HG03045 (cell line): Measurements from ENCODE around the gene KIF2C.

Experiments
- ATAC-seq: cut with Tn5 transposase; IDR thresholded peaks from one replicate; pipeline ENCODE4 v1.9.1; 2021; ENCODE audit warnings: mild to moderate bottlenecking, moderate library complexity; ENCODE audit not compliant: unreplicated experiment

KIF2C gene

DNA sequence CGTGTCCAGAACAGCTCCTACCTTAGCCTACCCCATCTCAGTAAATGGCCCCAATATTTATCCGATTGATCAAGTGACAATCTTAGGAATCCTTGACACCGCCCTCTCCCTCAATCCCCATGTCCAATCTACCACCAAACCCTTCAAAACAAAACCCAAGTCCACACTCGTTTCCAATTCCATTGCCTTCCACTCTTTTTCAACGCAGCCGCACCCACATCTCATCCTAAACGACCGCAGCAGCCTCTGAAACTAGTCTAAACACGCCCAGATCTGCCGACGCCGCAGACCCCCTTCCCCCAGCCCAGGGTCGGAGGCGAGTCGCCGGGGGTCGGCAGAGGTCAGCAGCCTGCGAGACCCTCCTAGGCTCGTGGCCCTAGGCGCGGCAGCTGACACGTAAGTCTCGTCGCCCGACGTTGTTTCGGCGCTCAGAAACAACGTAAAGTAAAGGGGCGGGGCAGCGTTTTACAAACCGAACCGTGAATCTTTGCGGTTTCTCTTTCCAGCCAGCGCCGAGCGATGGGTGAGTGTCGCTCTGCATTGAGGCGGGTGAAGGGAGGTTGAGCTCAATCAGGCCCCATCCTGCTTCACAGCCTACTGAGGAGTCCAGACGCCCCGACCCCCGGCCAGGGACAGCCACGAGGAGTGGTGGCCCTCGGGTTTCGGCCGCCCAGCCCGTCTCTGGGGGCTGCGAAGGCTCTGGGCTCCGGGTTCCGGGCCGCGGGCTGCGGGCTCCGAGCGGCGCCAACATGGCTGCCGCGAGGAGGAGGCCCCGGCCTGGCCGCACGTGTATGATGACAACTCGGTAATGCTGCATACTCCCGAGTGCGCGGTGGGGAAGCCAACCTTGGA lies 35.7 kb downstream of the KIF2C start, which contains the start of gene RPS8:
TSS of gene RPS8 (plus strand) at position 463 of the 852 bp plus-strand sequence. CDS start at position 520, 57 bp downstream.
- peak; percentile 80 for ATAC-seq

DNA sequence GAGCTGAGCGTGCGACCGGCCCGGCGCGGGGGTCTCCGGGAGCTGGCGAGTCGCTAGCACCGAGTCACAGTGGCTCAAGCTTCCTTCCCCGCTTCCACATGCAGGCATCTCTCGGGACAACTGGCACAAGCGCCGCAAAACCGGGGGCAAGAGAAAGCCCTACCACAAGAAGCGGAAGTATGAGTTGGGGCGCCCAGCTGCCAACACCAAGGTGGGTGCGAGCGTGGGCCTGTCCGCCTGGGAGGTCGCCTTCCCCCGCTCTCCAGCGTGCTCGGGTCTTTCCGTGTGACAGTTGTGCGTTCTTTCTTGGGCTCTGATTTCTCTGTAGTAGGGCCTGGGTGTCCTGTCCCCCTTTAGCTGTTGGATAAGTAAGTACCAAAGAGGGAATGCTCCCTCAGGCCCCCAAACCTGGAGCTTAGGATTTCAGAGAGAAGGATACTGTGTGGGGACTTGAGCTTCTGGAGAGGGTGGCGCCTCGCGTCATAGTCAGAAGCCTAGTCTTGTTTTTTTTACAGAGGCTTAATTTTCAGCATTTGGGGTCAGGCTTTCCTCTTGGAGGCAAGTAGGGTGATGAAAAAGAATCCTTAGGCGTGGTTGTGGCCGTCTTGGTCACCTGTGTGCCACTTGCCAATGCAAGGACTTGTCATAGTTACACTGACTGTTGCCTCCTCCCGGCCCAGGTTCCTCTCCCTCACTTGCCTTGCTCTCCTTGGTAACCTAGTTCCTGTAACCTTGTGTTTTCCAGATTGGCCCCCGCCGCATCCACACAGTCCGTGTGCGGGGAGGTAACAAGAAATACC lies 36.5 kb downstream of the KIF2C start:
- ATAC-seq = peak; percentile 6

DNA sequence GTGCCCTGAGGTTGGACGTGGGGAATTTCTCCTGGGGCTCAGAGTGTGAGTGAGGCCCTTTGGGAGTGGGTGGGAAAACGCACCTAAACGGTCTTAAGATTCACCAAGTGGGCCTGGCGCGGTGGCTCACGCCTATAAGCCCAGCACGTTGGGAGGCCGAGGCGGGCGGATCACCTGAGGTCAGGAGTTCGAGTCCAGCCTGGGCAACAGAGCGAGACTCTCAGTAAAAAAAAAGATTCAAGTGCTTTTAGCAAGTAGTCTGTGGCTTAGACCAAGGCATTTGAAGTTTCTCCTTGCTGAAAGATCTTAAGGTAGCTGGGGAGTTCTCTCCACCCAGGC lies 37.1 kb downstream of the KIF2C start:
- no peak for ATAC-seq

DNA sequence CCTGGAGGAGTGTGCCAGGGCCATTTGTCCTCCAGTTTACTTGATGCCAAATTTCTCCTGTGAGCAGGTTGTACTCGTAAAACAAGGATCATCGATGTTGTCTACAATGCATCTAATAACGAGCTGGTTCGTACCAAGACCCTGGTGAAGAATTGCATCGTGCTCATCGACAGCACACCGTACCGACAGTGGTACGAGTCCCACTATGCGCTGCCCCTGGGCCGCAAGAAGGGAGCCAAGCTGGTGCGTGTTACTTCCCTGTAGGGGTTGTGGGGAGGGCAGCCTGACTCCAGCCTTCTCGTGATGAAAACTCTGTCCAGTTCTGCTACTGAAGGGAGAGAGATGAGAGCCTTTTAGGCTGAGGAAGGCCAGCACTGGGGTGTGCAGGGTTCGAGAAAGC lies 37.9 kb downstream of the KIF2C start:
- no peak for ATAC-seq

GRCh38 chr1:44777969-44778635 lies 38.5 kb downstream of the KIF2C start:
- ATAC-seq = no peak

DNA sequence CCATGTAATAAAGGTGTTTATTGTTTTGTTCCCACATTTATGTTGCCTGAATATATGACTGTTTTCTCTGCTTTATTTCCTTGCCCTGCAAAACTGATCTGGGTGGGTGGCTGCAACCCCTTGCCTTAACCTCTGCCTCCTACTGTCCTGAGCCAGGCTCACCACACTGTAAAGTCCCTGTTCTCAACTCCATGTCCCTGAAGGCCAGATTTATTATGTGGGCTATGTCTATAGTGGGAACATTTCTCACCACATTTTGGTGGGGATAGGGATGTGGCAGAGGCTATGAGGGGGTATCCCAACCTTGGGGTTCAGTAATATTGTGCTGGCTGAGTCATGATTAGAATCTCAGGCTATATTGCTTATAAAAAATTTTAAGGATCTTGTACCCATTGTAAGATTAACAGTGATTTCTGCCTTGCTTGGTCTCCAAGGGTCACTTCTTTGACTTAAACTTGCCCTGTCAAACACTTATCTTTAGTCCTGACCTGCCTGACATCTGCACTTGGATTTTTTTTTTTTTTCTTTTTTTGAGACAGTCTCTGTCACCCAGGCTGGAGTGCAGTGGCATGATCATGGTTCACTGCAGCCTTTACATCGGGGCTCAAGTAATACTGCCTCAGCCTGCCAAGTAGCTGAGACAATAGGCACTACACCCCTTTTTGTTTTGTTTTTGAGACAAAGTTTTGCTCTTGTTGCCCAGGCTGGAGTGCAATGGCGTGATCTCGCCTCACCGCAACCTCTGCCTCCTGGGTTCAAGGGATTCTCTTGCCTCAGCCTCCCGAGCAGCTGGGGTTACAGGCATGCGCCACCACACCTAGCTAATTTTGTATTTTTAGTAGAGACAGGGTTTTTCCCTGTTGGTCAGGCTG lies 39.3 kb downstream of the KIF2C start:
- no peak for ATAC-seq

GRCh38 chr1:44780583-44781121 lies 41.0 kb downstream of the KIF2C start:
- no peak for ATAC-seq

GRCh38 chr1:44783697-44784093 lies 44.1 kb downstream of the KIF2C start:
- ATAC-seq = no peak

DNA sequence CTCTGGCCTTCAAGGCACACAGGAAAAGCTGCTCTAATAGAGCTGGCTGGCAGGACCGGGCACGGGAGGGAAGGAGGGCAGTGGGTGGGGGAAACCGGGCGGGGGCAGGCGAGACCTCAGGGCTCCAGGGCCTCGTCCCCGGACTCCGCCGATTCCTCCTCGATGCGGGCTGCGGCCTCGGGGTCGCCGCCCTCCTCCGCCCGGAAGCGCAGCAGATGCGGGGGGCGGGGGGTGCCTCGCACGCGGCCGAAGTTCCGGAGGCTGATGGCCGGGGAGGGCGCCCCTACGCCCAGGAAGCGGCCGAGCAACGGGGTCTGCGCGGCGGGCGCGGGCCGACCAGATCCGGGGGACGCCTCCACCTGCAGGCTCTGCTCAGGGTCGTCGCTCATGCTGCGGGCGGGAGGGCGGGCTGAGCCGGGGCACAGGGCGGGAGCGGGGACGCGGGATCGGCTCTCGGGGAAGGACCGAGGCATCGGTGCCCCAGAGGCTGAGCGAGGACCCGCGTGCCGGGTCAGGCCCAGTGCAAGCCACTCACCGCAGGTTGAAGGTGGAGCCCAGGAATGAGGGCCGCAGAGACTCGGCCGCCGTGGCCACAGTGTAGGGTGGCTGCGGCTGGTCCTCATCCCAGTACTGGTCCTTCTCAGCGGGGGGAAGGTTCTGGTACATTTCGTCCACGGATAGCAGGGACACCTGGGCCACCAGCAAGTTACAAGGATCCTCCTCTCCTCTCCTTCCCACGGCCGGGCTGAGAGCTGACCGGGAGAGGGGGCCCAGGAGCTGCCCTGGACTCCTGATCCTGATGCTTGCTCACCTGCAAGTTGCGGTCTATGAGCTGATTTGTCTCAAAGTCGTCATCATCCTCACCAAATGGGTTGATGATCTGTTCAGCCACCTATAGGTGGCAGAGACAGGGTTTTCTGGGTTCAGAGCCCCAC lies 44.7 kb downstream of the KIF2C start:
- no peak for ATAC-seq

DNA sequence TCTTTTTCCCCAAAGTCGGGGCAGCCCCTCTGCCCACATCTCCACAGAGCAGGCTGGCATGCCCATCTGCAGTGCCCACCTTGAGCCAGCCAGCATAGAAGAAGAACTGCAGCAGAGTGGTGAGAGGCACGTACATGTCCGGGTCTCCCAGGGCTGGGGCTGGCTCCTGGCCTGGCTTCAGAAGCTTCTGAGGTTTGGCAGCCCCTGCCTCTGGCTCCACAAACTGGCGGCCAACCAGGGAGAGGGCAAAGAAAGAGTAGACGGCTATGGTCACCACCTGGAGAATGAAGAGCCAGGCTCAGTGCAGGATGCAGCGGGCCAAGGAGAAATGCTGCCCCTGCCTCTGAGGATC lies 45.4 kb downstream of the KIF2C start:
- ATAC-seq = no peak

GRCh38 chr1:44785501-44786137 lies 46.0 kb downstream of the KIF2C start:
- ATAC-seq = no peak

GRCh38 chr1:44786138-44786840 lies 46.7 kb downstream of the KIF2C start:
- no peak for ATAC-seq

DNA sequence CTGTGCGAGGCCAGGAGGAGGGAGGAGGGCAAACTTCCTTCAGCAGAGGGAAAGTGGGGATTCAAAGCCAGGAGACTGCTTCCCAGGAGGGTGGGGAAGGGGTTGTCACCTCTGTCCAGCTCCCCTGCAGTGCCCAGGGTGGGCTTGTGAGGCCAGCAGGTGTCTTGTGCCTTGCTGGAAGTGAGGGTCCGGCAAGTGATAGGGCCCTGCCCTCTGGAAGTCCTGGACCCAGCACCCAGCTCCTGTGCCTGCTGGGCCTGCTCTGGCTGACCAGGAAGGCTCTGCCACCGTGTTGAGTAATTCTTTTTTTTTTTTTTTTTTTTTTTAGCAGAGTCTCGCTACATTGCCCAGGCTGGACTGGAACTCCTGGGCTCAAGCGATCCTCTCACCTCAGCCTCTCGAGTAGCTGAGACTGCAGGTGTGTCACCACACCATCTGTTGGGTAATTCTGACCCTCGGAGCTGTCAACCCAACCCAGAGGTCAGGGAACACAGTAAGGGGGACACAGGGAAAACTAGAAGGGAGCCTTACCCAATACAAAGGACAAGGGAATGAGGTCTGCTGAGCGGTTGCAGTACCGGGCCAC lies 47.3 kb downstream of the KIF2C start:
- ATAC-seq = no peak

DNA sequence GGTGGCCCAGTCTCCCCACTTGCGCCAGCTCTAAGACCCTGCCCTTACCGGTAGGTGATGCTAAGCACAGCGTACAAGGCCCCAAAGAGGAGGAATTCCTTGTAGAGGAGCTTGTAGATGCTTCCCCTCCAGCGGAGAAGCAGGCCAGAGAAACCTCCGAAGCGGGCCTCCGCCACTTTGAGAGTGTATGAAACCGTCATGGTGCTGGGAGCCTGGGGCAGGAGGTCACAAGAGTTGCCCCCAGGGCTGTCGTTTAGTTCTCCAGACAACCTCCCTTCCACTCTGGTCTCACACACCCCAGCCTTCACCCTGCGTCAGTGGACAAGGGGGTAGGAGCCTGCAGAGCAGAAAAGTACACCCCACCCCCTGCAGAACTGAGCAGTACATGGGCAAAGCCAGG lies 47.9 kb downstream of the KIF2C start:
- no peak for ATAC-seq

- ATAC-seq = no peak
Observed at GRCh38 chr1:44788120-44788860, 48.7 kb downstream of the KIF2C start, which contains the start of gene BEST4. Gene BEST4 (minus strand): TSS chr1:44788170. CDS start chr1:44787705, 465 bp downstream.

DNA sequence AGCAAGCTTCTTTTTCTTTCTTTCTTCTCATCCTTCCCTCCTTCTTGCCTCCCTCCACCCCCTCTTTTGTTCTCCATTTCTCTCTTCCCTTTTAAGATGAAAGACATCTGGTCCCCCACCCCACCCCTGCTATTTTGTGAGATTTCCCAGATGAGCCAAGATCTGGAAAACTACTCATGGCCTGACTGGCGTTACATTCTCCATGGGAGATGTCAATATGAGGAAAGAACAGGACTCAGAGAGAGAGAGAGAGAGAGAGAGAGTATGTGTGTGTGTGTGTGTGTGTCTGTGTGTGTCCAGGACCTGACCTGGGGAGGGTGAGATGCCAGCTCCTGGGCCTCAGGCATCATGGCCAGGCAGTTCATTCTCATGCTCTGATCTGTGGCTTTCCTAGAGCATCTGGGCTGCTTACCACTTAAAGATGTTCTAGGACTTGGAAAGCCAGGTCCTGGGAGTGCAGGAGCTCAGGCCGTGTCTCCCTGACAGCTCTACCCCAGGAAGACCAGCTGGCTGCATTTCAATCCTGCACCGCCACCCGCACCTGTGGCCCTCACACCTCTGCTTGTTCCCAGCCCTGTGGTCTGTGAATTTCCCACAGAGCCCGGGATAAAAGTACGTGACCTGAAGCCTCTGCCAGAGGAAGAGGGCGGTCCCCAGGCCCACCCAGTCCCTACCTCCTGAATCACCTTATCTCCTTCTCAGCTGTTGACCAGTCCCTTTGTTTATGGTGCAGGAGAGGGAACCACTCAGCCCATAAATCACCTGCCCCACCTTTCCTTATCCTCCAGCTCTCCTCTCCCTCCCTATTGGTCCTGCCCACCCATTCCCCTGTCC lies 51.5 kb downstream of the KIF2C start:
- no peak for ATAC-seq
